Gastroesophageal sphincter (tissue), 4 donors: ENCODE data around the gene METTL17. TPM values are rescaled to one million over a fixed set of nuclear protein-coding genes. Genes with fewer than 3 reads are reported as not detected.
"Not testable (repeated sequence)": the region's sequence is repeated elsewhere in the genome, so short reads cannot be mapped to it uniquely, and the experiment has no call there.

Experiments used
- ATAC-seq: fragments of 150-250 bp; one replicate; pipeline ENCODE4 v1.9.1; 2016; ENCODE audit warnings: mild to moderate bottlenecking, moderate library complexity
- H3K27ac ChIP-seq, 4 donors: fragments of 200-600 bp; sonication (generic) in 3 of 4; 1 replicate in 3 of 4; 2 replicates in 1 of 4; pipeline ENCODE4 v1.5.1; 2016 to 2019
- H3K27me3 ChIP-seq: fragments of 200-600 bp; sonication (generic); one replicate; pipeline ENCODE4 v1.5.1; 2019
- H3K36me3 ChIP-seq, 2 donors: fragments of 200-600 bp; sonication (generic); one replicate each; pipeline ENCODE4 v1.5.1; 2019; ENCODE audit warnings: control low read depth in 1 of 2
- H3K4me1 ChIP-seq, 3 donors: fragments of 200-600 bp; sonication (generic); 1 replicate in 2 of 3; 2 replicates in 1 of 3; pipeline ENCODE4 v1.5.1; 2016 to 2019; ENCODE audit warnings: control low read depth in 2 of 3
- H3K4me3 ChIP-seq, 2 donors: fragments of 200-600 bp; sonication (generic); one replicate each; pipeline ENCODE4 v1.5.1; 2019; ENCODE audit warnings: mild to moderate bottlenecking in 1 of 2, moderate library complexity in 1 of 2
- H3K9me3 ChIP-seq, 3 donors: fragments of 200-600 bp; sonication (generic); one replicate each; pipeline ENCODE4 v1.5.1; 2017 to 2019; ENCODE audit warnings: control low read depth in 2 of 3
- CTCF ChIP-seq, 4 experiments: fragments of 200-600 bp in 2 of 4; fragments of 450-650 bp in 2 of 4; sonication (generic) in 1 of 4; IDR thresholded peaks; one replicate each; pipeline ENCODE4 v1.5.1; 2017 to 2019; ENCODE audit warnings: antibody characterized with exemption in 4 of 4, mild to moderate bottlenecking in 2 of 4, moderate library complexity in 2 of 4
- EP300 ChIP-seq: sonication (generic); formaldehyde crosslinking; IDR thresholded peaks from one replicate; pipeline ENCODE4 v1.6.1; 2017; ENCODE audit warnings: antibody characterized with exemption, mild to moderate bottlenecking
- POLR2A ChIP-seq, 2 donors: fragments of 450-650 bp; IDR thresholded peaks; one replicate each; pipeline ENCODE4 v1.6.1; 2017; ENCODE audit warnings: antibody characterized with exemption in 2 of 2, mild to moderate bottlenecking in 2 of 2, moderate library complexity in 1 of 2
- POLR2AphosphoS5 ChIP-seq: sonication (generic); formaldehyde crosslinking; IDR thresholded peaks from one replicate; pipeline ENCODE4 v1.6.1; 2017; ENCODE audit warnings: antibody characterized with exemption
- WGBS, 2 donors: methylation state at CpG; one replicate each; pipeline ENCODE4 v1.1.5; 2018; ENCODE audit warnings: low coverage in 1 of 2; 5-methylcytosine and 5-hydroxymethylcytosine counted together
- total RNA-seq, 4 donors: library from RNA; depleted of rRNA; stranded (reverse); fragments of >200 nt; gene quantifications; one replicate each; pipeline ENCODE4 v1.1.0, GENCODE V29; 2016

The METTL17 gene
- total RNA-seq, result 10 to 100 TPM; 25.2 to 94.9 (median 64.1) TPM

GRCh38 chr14:20989787-20990600, at the start of gene METTL17:
Gene METTL17, plus strand, starts transcription at chr14:20989980. Its CDS starts 23 bp downstream, at chr14:20990003.
- H3K4me1 ChIP-seq, result peaks cover 8 to 35% (median 9%) of the 10 kb centered on the region in 3 donors
- H3K27me3 ChIP-seq, result no peaks in the 10 kb centered on the region
- ATAC-seq, result peak; percentile 96
- peaks cover under 1 to 33% of the 10 kb centered on the region in 2 donors for H3K36me3 ChIP-seq
- H3K4me3 ChIP-seq, result peak within 1 kb of the TSS; percentile 71 to 82
- peak within 1 kb of the TSS; percentile 81 to 89 (median 85) for H3K27ac ChIP-seq
- WGBS, 2 donors, result 0% methylated on average over 3 of the region's 42 CpGs
- TF ChIP-seq EP300, result no peak
- TF ChIP-seq POLR2A (IDR thresholded peaks at IDR 0.05), result peak; percentile 51 to 52
- TF ChIP-seq POLR2AphosphoS5, result peak; percentile 75
- peak in 1 of 4 experiments; percentile 1 for TF ChIP-seq CTCF (IDR thresholded peaks at IDR 0.05)
- H3K9me3 ChIP-seq, result no peaks in the 10 kb centered on the region

GRCh38 chr14:20945146-20945545, 44.6 kb upstream of the METTL17 start:
- not testable (repeated sequence) for H3K36me3 ChIP-seq, H3K4me1 ChIP-seq, H3K27ac ChIP-seq, H3K4me3 ChIP-seq, H3K27me3 ChIP-seq, H3K9me3 ChIP-seq, ATAC-seq
- 79% methylated on average over 5 of the region's 6 CpGs; no CpG with 5 or more reads in 1 of the 2 donors for WGBS, 2 donors

GRCh38 chr14:20946707-20947106, 43.1 kb upstream of the METTL17 start:
- whole genome bisulfite sequencing, 2 donors, result 80 to 93% methylated on average over 3 to 4 of the region's 9 CpGs
- not testable (repeated sequence) for H3K27me3 ChIP-seq

GRCh38 chr14:20954736-20955537, 34.8 kb upstream of the METTL17 start, which contains the start of gene RNASE2:
Gene RNASE2, plus strand, starts transcription at chr14:20955487. Its CDS starts 285 bp downstream, at chr14:20955772.
- not testable (repeated sequence) for H3K4me1 ChIP-seq, ATAC-seq, H3K4me3 ChIP-seq, H3K9me3 ChIP-seq, H3K36me3 ChIP-seq, H3K27ac ChIP-seq
- H3K27me3 ChIP-seq, result peaks cover 12% of the 10 kb centered on the region
- 51 to 74% methylated on average over 2 to 3 of the region's 4 CpGs for WGBS, 2 donors

More at GRCh38 chr14:20946707-20947106, 43.1 kb upstream of the METTL17 start:
- not testable (repeated sequence) for H3K27ac ChIP-seq, H3K4me1 ChIP-seq, H3K9me3 ChIP-seq, ATAC-seq, H3K4me3 ChIP-seq, H3K36me3 ChIP-seq

- not testable (repeated sequence) for H3K4me1 ChIP-seq, H3K9me3 ChIP-seq, H3K4me3 ChIP-seq, H3K27ac ChIP-seq, H3K36me3 ChIP-seq, ATAC-seq
- peaks cover 12% of the 10 kb centered on the region for H3K27me3 ChIP-seq
- 74 to 100% methylated on average over 2 to 3 of the region's 5 CpGs for WGBS, 2 donors
Observed at GRCh38 chr14:20955538-20955873, 34.3 kb upstream of the METTL17 start.

GRCh38 chr14:20956376-20956976, 33.3 kb upstream of the METTL17 start:
- Histone ChIP-seq H3K4me3 (no peak overlapping the region), H3K9me3 (no peaks in the 10 kb centered on the region), H3K4me1 (no peaks in the 10 kb centered on the region), H3K27me3 (peaks cover 12% of the 10 kb centered on the region), H3K27ac (no peak overlapping the region), H3K36me3 (no peaks in the 10 kb centered on the region)
- WGBS, 2 donors, result 69 to 86% methylated on average over 5 to 7 of the region's 11 CpGs
- TF ChIP-seq CTCF (IDR thresholded peaks at IDR 0.05), result no peak
- TF ChIP-seq EP300, result no peak
- TF ChIP-seq POLR2A (IDR thresholded peaks at IDR 0.05), result no peak
- TF ChIP-seq POLR2AphosphoS5, result no peak
- no peak for ATAC-seq

- H3K36me3 ChIP-seq, H3K4me3 ChIP-seq, H3K4me1 ChIP-seq, H3K27ac ChIP-seq, H3K9me3 ChIP-seq, ATAC-seq: not testable (repeated sequence)
- peaks cover 13% of the 10 kb centered on the region for H3K27me3 ChIP-seq
Observed at GRCh38 chr14:20958946-20959345, 30.8 kb upstream of the METTL17 start.
